ENCODE measurements around the gene LCE6A.

DNA sequence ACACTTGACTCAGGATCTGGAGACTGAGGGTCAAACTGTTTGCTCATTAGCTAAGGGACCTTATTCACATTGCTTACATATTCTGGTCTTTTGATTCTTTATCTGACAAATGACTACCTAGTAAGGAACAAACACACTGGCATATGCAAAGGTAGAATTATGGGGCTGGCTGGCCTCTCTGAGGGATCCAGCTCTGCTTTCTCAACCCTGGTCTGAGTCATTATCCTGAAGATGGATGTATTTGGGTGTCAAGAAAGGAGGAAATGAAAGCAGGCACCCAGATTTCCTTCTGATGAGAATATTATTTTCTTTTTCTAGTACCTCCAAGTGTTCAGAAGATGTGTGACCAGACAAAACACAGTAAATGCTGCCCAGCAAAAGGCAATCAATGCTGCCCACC, 41.4 kb downstream of the LCE6A start:
- TF ChIP-seq, protein P1, sequence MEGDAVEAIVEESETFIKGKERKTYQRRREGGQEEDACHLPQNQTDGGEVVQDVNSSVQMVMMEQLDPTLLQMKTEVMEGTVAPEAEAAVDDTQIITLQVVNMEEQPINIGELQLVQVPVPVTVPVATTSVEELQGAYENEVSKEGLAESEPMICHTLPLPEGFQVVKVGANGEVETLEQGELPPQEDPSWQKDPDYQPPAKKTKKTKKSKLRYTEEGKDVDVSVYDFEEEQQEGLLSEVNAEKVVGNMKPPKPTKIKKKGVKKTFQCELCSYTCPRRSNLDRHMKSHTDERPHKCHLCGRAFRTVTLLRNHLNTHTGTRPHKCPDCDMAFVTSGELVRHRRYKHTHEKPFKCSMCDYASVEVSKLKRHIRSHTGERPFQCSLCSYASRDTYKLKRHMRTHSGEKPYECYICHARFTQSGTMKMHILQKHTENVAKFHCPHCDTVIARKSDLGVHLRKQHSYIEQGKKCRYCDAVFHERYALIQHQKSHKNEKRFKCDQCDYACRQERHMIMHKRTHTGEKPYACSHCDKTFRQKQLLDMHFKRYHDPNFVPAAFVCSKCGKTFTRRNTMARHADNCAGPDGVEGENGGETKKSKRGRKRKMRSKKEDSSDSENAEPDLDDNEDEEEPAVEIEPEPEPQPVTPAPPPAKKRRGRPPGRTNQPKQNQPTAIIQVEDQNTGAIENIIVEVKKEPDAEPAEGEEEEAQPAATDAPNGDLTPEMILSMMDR (IDR thresholded peaks at IDR 0.05; ENCODE audit: borderline replicate concordance, extremely low read depth, low read length, poor library complexity, severe bottlenecking) = no peak
- no peak for TF ChIP-seq EZH2 (IDR thresholded peaks at IDR 0.05; ENCODE audit: borderline replicate concordance, low read depth, low read length, severe bottlenecking)

All from DND-41 (cell line).